Measurements from ENCODE around the gene PREPL.

Gene PREPL

GRCh38 chr2:44295633-44296359 lies 65.5 kb downstream of the PREPL start:
- H3K4me1 ChIP-seq (ENCODE audit: control insufficient read depth in 1 of 2, insufficient read depth in 1 of 2, low read depth in 1 of 2, low read length in 1 of 2), result peaks cover 0 to 7% of the 10 kb centered on the region in 2 experiments
- no peak overlapping the region for H3K4me3 ChIP-seq (ENCODE audit: low read depth in 1 of 2, low read length in 1 of 2)
- H3K9me3 ChIP-seq, result no peaks in the 10 kb centered on the region
- H3K27me3 ChIP-seq, result no peaks in the 10 kb centered on the region
- no peaks in the 10 kb centered on the region for H3K36me3 ChIP-seq
- no peak overlapping the region for H3K27ac ChIP-seq
- no peak for TF ChIP-seq CTCF (IDR thresholded peaks at IDR 0.05)

- peaks cover 0 to 7% of the 10 kb centered on the region in 2 experiments for H3K4me1 ChIP-seq (ENCODE audit: control insufficient read depth in 1 of 2, insufficient read depth in 1 of 2, low read depth in 1 of 2, low read length in 1 of 2)
- no peak overlapping the region for H3K27ac ChIP-seq
- H3K9me3 ChIP-seq, result no peaks in the 10 kb centered on the region
- no peak overlapping the region for H3K4me3 ChIP-seq (ENCODE audit: low read depth in 1 of 2, low read length in 1 of 2)
- TF ChIP-seq CTCF (IDR thresholded peaks at IDR 0.05), result no peak
- H3K27me3 ChIP-seq, result no peaks in the 10 kb centered on the region
- H3K36me3 ChIP-seq, result no peaks in the 10 kb centered on the region
Measured at GRCh38 chr2:44295113-44295512, 66.2 kb downstream of the PREPL start.

- no peak overlapping the region for H3K4me3 ChIP-seq (ENCODE audit: low read depth in 1 of 2, low read length in 1 of 2)
- no peaks in the 10 kb centered on the region for H3K9me3 ChIP-seq
- H3K4me1 ChIP-seq (ENCODE audit: control insufficient read depth in 1 of 2, insufficient read depth in 1 of 2, low read depth in 1 of 2, low read length in 1 of 2), result peaks cover 0 to 7% of the 10 kb centered on the region in 2 experiments
- no peaks in the 10 kb centered on the region for H3K36me3 ChIP-seq
- H3K27ac ChIP-seq, result no peak overlapping the region
- TF ChIP-seq CTCF (IDR thresholded peaks at IDR 0.05), result no peak
- no peaks in the 10 kb centered on the region for H3K27me3 ChIP-seq
Measured at GRCh38 chr2:44291281-44292248, 69.7 kb downstream of the PREPL start.

- Histone ChIP-seq H3K9me3 (no peaks in the 10 kb centered on the region), H3K36me3 (no peaks in the 10 kb centered on the region), H3K27ac (no peak overlapping the region), H3K27me3 (no peaks in the 10 kb centered on the region), H3K4me3 (ENCODE audit: low read depth in 1 of 2, low read length in 1 of 2) (no peak overlapping the region), H3K4me1 (ENCODE audit: control insufficient read depth in 1 of 2, insufficient read depth in 1 of 2, low read depth in 1 of 2, low read length in 1 of 2) (peaks cover 0 to 7% of the 10 kb centered on the region in 2 experiments)
- TF ChIP-seq CTCF (IDR thresholded peaks at IDR 0.05), result no peak
Measured at GRCh38 chr2:44290261-44290660, 71.0 kb downstream of the PREPL start.

GRCh38 chr2:44286884-44287638 lies 74.2 kb downstream of the PREPL start:
- H3K9me3 ChIP-seq, result no peaks in the 10 kb centered on the region
- H3K4me3 ChIP-seq (ENCODE audit: low read depth in 1 of 2, low read length in 1 of 2), result no peak overlapping the region
- no peaks in the 10 kb centered on the region for H3K36me3 ChIP-seq
- no peak overlapping the region for H3K27ac ChIP-seq
- TF ChIP-seq CTCF (IDR thresholded peaks at IDR 0.05), result no peak
- peaks cover 0 to 6% of the 10 kb centered on the region in 2 experiments for H3K4me1 ChIP-seq (ENCODE audit: control insufficient read depth in 1 of 2, insufficient read depth in 1 of 2, low read depth in 1 of 2, low read length in 1 of 2)
- H3K27me3 ChIP-seq, result no peaks in the 10 kb centered on the region
